T-helper 2 cell treated with Interferon-gamma antibody and Interleukin-4, amounts not matched to agents 5 μg/mL and 100 μg/mL, for 36 hours (primary cell): ENCODE data around the gene TTC33.
"Not testable (repeated sequence)": the region's sequence is repeated elsewhere in the genome, so short reads cannot be mapped to it uniquely, and the experiment has no call there.

ENCODE experiments used
- DNase-seq: peaks from one replicate; pipeline ENCODE4 v3.0.0; 2021; ENCODE audit warnings: low spot score
- H3K27ac Mint-ChIP-seq: one replicate; pipeline ENCODE4 v1.8.0; 2021; ENCODE audit warnings: mild to moderate bottlenecking, mixed read lengths
- H3K27me3 Mint-ChIP-seq: one replicate; pipeline ENCODE4 v1.8.0; 2021; ENCODE audit warnings: low read depth, mixed read lengths
- H3K36me3 Mint-ChIP-seq: one replicate; pipeline ENCODE4 v1.8.0; 2021; ENCODE audit warnings: low read depth, mixed read lengths
- H3K4me1 Mint-ChIP-seq: one replicate; pipeline ENCODE4 v1.8.0; 2021; ENCODE audit warnings: low read depth, mixed read lengths
- H3K4me3 Mint-ChIP-seq: one replicate; pipeline ENCODE4 v1.8.0; 2022; ENCODE audit warnings: mild to moderate bottlenecking, moderate library complexity, mixed read lengths
- H3K9me3 Mint-ChIP-seq: one replicate; pipeline ENCODE4 v1.8.0; 2021; ENCODE audit warnings: mixed read lengths

TTC33 gene

GRCh38 chr5:40677456-40677855 is 78.3 kb downstream of the TTC33 start:
- Mint-ChIP-seq H3K4me1 (peaks cover 55% of the 10 kb centered on the region), H3K27ac (peak overlapping the region; percentile 92)

GRCh38 chr5:40676613-40677343 is 79.0 kb downstream of the TTC33 start:
- Mint-ChIP-seq H3K27ac (peak overlapping the region; percentile 92), H3K27me3 (no peaks in the 10 kb centered on the region), H3K4me1 (peaks cover 58% of the 10 kb centered on the region), H3K36me3 (peaks cover 26% of the 10 kb centered on the region), H3K4me3 (peak overlapping the region; percentile 69), H3K9me3 (no peaks in the 10 kb centered on the region)
- DNase-seq = no peak

More at GRCh38 chr5:40677456-40677855, 78.3 kb downstream of the TTC33 start:
- H3K36me3 Mint-ChIP-seq = peaks cover 33% of the 10 kb centered on the region
- DNase-seq = no peak
- peak overlapping the region; percentile 69 for H3K4me3 Mint-ChIP-seq
- H3K27me3 Mint-ChIP-seq = no peaks in the 10 kb centered on the region
- H3K9me3 Mint-ChIP-seq = no peaks in the 10 kb centered on the region

GRCh38 chr5:40675396-40676133 is 80.2 kb downstream of the TTC33 start:
- Mint-ChIP-seq H3K36me3 (peaks cover 14% of the 10 kb centered on the region), H3K27me3 (no peaks in the 10 kb centered on the region), H3K27ac (peak overlapping the region; percentile 92), H3K4me1 (peaks cover 66% of the 10 kb centered on the region), H3K9me3 (no peaks in the 10 kb centered on the region), H3K4me3 (peak overlapping the region; percentile 69)
- peak; percentile 65 for DNase-seq

DNA sequence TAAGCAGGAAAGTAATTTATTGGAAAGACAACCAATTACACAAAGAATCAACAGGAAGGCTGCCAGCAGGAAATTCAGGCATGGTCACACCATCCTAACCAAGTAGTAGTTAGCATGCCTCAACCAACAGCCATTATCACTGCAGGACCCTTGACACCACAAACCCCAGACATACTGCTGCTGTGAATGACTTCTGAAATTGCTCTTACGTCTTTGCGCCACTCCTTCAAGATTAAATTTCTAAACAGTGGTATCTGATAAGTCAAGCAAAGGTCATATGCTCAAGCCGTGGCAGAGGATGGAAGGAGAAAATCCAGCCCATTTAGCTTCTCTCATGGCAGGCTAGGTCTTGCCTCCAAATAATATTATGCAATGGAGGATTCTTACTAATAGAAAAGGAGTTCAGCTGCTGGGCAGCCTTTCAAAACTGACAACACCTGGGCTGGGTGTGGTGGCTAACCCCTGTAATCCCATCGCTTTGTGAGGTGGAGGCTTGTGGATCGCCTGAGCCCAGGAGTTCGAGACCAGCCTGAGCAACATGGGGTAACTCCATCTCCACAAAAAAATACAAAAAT is 81.0 kb downstream of the TTC33 start:
- peaks cover 10% of the 10 kb centered on the region for H3K36me3 Mint-ChIP-seq
- H3K27me3 Mint-ChIP-seq = no peaks in the 10 kb centered on the region
- no peak for DNase-seq
- H3K4me1 Mint-ChIP-seq = peaks cover 74% of the 10 kb centered on the region
- peak overlapping the region; percentile 60 for H3K27ac Mint-ChIP-seq
- H3K4me3 Mint-ChIP-seq = peak overlapping the region; percentile 69
- no peaks in the 10 kb centered on the region for H3K9me3 Mint-ChIP-seq

GRCh38 chr5:40672425-40672824 is 83.3 kb downstream of the TTC33 start:
- Mint-ChIP-seq H3K36me3 (peaks cover 8% of the 10 kb centered on the region), H3K4me1 (peaks cover 72% of the 10 kb centered on the region), H3K9me3 (no peaks in the 10 kb centered on the region), H3K27me3 (no peaks in the 10 kb centered on the region), H3K27ac (no peak overlapping the region), H3K4me3 (no peak overlapping the region)
- DNase-seq = no peak

DNA sequence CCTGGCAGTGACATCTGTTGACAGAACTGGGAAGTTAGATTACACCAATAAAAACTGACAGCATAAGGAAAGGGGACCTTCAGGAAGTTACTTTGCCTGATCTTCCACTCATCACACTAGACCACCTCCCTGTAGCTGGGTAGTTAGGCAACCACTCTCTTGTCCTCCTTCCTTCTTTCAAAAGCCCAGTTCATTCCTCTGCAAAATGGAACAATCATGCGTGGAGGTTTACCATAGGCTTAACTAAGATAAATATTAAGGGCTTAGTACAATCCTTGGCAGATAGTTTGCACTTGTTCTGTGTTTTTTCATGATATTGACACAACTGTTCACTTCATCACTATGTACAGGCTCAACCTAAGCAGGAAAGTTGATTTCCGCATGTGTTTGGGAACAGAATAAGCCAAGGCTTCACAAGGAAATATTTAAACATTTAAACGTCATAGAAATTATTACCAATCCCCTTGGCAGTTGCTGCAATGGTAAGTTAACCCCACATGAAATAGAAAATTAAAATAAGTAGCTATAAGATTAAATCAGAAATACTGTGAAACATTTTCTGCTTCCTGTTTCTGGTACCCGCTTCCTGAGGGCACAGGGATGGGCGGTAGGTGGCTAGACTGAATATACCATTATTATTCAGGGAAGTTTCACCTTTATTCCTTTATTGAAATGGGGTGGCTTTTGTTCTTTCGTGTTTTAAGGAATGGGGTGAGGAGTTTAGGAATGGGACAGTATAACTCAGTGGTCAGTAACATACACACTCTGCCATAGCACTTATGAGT is 86.0 kb downstream of the TTC33 start:
- DNase-seq = no peak
- Mint-ChIP-seq H3K36me3 (peaks cover 3% of the 10 kb centered on the region), H3K27ac (no peak overlapping the region), H3K9me3 (no peaks in the 10 kb centered on the region), H3K4me1 (peaks cover 52% of the 10 kb centered on the region), H3K4me3 (peak overlapping the region; percentile 50), H3K27me3 (no peaks in the 10 kb centered on the region)

DNA sequence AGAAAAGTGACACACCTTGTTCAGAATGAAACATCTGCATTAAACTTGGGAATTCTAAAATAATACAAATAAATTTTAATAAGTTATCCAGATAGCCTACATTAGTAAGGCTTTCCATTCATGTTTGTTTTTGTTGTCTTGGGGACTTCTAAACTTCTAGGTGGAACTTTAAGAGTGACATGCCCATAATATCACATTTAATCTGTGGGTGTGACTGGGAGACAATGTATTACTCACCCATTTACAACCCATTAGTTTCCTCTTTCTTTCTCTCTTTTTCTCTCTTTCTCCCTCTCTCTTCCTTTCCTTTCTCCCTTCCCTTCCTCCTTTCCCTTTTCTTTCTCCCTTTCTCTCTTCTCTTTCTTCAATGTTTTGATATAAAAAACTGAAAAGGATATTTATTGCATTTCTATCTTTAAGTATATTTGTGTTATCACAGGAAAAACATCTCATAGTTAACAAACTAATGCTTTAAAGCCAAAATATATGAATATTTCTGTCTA is 88.5 kb downstream of the TTC33 start:
- no peak overlapping the region for H3K27ac Mint-ChIP-seq

GRCh38 chr5:40666657-40667056 is 89.1 kb downstream of the TTC33 start:
- no peaks in the 10 kb centered on the region for H3K36me3 Mint-ChIP-seq

More for the DNA sequence above, 88.5 kb downstream of the TTC33 start:
- DNase-seq = no peak
- H3K4me3 Mint-ChIP-seq = no peak overlapping the region
- H3K4me1 Mint-ChIP-seq = peaks cover 29% of the 10 kb centered on the region
- H3K36me3 Mint-ChIP-seq = no peaks in the 10 kb centered on the region
- H3K27me3 Mint-ChIP-seq = no peaks in the 10 kb centered on the region
- no peaks in the 10 kb centered on the region for H3K9me3 Mint-ChIP-seq

GRCh38 chr5:40665635-40666298 is 90.0 kb downstream of the TTC33 start:
- Mint-ChIP-seq H3K9me3 (no peaks in the 10 kb centered on the region), H3K27me3 (no peaks in the 10 kb centered on the region), H3K4me1 (peaks cover 22% of the 10 kb centered on the region), H3K4me3 (no peak overlapping the region), H3K36me3 (no peaks in the 10 kb centered on the region), H3K27ac (no peak overlapping the region)
- no peak for DNase-seq

More at GRCh38 chr5:40666657-40667056, 89.1 kb downstream of the TTC33 start:
- Mint-ChIP-seq H3K27ac (no peak overlapping the region), H3K9me3 (no peaks in the 10 kb centered on the region), H3K4me3 (no peak overlapping the region), H3K27me3 (no peaks in the 10 kb centered on the region), H3K4me1 (peaks cover 27% of the 10 kb centered on the region)
- DNase-seq = no peak

GRCh38 chr5:40660751-40661150 is 95.0 kb downstream of the TTC33 start:
- Mint-ChIP-seq H3K27ac (no peak overlapping the region), H3K4me1 (peaks cover 22% of the 10 kb centered on the region), H3K4me3 (no peak overlapping the region), H3K36me3 (peaks cover 3% of the 10 kb centered on the region), H3K27me3 (no peaks in the 10 kb centered on the region), H3K9me3 (peaks cover 3% of the 10 kb centered on the region)
- no peak for DNase-seq

- H3K27ac Mint-ChIP-seq = no peak overlapping the region
- peaks cover 55% of the 10 kb centered on the region for H3K4me1 Mint-ChIP-seq
Observed at GRCh38 chr5:40656766-40657165, 99.0 kb downstream of the TTC33 start.

GRCh38 chr5:40656091-40656490 is 99.7 kb downstream of the TTC33 start:
- Mint-ChIP-seq H3K4me1 (peaks cover 59% of the 10 kb centered on the region), H3K4me3 (peak overlapping the region; percentile 56)

More at GRCh38 chr5:40656766-40657165, 99.0 kb downstream of the TTC33 start:
- no peaks in the 10 kb centered on the region for H3K27me3 Mint-ChIP-seq
- H3K36me3 Mint-ChIP-seq = peaks cover 3% of the 10 kb centered on the region
- H3K9me3 Mint-ChIP-seq = peaks cover 3% of the 10 kb centered on the region
- no peak overlapping the region for H3K4me3 Mint-ChIP-seq
- DNase-seq = no peak

DNA sequence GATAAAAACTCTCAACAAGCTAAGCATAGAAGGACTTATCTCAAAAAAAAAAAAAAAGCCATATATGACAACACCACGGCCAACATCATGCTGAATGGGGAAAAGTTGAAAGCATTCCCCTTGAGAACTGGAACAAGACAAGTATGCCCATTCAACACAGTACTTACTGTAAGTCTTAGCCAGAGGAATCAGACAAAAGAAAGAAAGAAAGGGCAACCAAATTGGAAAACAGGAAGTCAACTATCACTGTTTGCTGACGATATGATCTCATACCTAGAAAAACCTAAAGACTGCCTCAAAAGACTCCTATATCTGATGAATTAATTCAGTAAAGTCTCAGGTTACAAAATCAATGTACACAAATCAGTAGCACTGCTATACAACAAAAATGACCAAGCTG is 100.6 kb downstream of the TTC33 start:
- Mint-ChIP-seq H3K27ac (peak overlapping the region; percentile 93), H3K4me3 (peak overlapping the region; percentile 86), H3K4me1 (peaks cover 67% of the 10 kb centered on the region), H3K36me3 (peaks cover 8% of the 10 kb centered on the region), H3K9me3 (peaks cover 3% of the 10 kb centered on the region), H3K27me3 (no peaks in the 10 kb centered on the region)
- DNase-seq = no peak

More at GRCh38 chr5:40656091-40656490, 99.7 kb downstream of the TTC33 start:
- not testable (repeated sequence) for H3K27me3 Mint-ChIP-seq, H3K27ac Mint-ChIP-seq, H3K36me3 Mint-ChIP-seq, DNase-seq, H3K9me3 Mint-ChIP-seq
